ENCODE data around the gene SLC4A3.
A peak's percentile ranks its signal among the peaks of the same experiment; 100 is the strongest.
"Not testable (repeated sequence)": the region's sequence is repeated elsewhere in the genome, so short reads cannot be mapped to it uniquely, and the experiment has no call there.

Gene SLC4A3

DNA sequence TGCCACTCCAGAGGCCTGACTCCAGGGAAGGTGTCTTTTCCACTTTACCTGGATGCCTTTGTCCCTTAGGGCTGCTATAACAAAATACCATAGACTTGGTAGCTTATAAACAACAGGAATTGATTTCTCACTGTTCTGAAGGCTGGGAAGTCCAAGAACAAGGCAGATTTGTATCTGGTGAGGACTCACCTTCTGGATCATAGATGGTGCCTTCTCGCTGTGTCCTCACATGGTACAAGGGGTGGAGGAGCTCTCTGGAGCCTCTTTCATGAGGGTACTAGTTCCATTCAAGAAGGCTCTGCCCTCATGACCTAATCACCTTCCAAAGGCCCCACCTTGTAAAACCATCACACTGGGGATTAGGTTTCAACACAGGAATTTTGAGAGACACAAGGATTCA lies 52.1 kb downstream of the SLC4A3 start:
- DNase-seq: no peak
- H3K27ac Mint-ChIP-seq: no peak overlapping the region
- H3K27me3 Mint-ChIP-seq: peaks cover 27% of the 10 kb centered on the region
- H3K36me3 Mint-ChIP-seq: no peaks in the 10 kb centered on the region
- H3K4me1 Mint-ChIP-seq: no peaks in the 10 kb centered on the region
- no peak overlapping the region for H3K4me3 Mint-ChIP-seq
- H3K9me3 Mint-ChIP-seq: no peaks in the 10 kb centered on the region
- CTCF ChIA-PET: interaction anchor here (0.8 to 1.4 kb wide), 3 partner anchors 10 to 149 kb away, joined by 3 to 6 read pairs (median 3); no protein-coding TSS in a partner anchor

DNA sequence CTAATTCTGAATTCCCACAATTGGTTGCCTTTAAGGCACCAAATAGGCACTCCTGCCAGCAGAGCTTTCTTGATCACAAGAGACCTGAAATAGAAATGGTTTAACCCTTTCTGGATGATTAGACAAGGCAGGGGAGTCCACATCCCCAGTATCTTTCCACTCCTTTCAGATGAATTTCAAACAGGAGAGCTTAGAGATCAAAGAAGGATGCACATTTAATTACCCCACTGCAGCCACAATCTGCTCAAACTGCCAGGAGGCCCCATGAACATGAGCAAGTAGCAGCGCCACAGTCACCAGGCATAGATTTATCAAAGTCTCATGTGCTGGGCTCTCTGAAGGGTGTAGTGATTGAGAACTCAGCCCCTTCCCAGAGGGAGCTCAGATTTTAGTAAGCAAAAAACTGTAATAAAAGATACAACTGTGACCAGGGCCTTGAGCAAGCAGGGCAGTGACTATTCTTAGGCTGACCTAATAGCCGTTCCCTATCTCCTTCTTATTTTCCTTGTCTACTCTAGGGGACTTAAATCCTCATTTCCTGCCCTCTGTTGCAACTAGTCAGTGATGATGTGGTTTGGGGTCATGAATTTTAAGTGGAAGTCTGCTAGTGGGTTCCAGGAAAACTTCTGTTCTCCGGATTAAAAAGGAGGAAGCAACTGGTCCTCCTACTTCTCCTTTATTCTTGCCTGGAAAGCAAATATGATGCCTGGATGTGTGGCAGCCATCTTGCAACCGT lies 53.7 kb downstream of the SLC4A3 start:
- Mint-ChIP-seq H3K9me3 (no peaks in the 10 kb centered on the region), H3K4me1 (peaks cover 10% of the 10 kb centered on the region), H3K27ac (no peak overlapping the region), H3K4me3 (no peak overlapping the region), H3K36me3 (no peaks in the 10 kb centered on the region), H3K27me3 (peaks cover 27% of the 10 kb centered on the region)
- DNase-seq: no peak
- CTCF ChIA-PET: interaction anchor here (1.4 kb wide), 1 partner anchor 8 kb away, joined by 3 read pairs; no protein-coding TSS in a partner anchor

DNA sequence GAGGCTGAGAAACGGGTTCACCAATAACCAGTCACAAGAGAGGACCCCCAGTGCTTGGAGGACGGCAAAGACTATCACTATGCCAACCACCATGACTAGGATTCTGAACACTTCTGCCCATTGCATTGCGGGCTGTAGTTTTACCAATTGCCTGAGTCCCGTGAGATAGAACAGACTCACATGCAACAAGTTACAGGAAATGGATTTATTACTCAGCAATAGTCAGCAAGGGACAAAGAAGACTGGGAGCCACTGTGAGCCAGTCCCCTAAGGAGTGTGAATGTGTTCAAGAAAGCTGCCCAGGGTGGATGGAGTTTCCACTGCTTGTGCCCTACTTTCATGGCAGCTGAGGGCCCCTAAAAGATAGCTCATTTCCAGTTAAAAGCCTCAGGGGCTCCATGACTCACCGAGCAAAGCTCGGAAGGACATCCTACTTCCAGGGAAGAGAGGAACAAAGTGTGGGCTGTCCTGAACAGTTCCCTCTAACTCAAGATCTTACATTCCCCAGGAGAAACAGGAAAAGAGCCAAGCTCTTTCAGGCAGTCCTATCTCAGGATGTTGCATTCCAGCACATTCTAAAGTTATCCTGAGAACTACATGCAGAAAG lies 54.4 kb downstream of the SLC4A3 start:
- CTCF ChIA-PET: interaction anchor here (1.4 kb wide), 1 partner anchor 7 kb away, joined by 3 read pairs; no protein-coding TSS in a partner anchor
- no peak overlapping the region for H3K27ac Mint-ChIP-seq
- H3K4me3 Mint-ChIP-seq: no peak overlapping the region
- DNase-seq: no peak
- no peaks in the 10 kb centered on the region for H3K9me3 Mint-ChIP-seq
- H3K27me3 Mint-ChIP-seq: peaks cover 32% of the 10 kb centered on the region
- no peaks in the 10 kb centered on the region for H3K36me3 Mint-ChIP-seq
- H3K4me1 Mint-ChIP-seq: peaks cover 12% of the 10 kb centered on the region

GRCh38 chr2:219683474-219683873 lies 56.0 kb downstream of the SLC4A3 start:
- DNase-seq, H3K9me3 Mint-ChIP-seq, H3K4me3 Mint-ChIP-seq, H3K36me3 Mint-ChIP-seq, H3K27ac Mint-ChIP-seq: not testable (repeated sequence)
- peaks cover 12% of the 10 kb centered on the region for H3K4me1 Mint-ChIP-seq
- CTCF ChIA-PET: interaction anchor here (1.9 kb wide), 1 partner anchor 40 kb away, joined by 6 read pairs; no protein-coding TSS in a partner anchor
- H3K27me3 Mint-ChIP-seq: peaks cover 36% of the 10 kb centered on the region

DNA sequence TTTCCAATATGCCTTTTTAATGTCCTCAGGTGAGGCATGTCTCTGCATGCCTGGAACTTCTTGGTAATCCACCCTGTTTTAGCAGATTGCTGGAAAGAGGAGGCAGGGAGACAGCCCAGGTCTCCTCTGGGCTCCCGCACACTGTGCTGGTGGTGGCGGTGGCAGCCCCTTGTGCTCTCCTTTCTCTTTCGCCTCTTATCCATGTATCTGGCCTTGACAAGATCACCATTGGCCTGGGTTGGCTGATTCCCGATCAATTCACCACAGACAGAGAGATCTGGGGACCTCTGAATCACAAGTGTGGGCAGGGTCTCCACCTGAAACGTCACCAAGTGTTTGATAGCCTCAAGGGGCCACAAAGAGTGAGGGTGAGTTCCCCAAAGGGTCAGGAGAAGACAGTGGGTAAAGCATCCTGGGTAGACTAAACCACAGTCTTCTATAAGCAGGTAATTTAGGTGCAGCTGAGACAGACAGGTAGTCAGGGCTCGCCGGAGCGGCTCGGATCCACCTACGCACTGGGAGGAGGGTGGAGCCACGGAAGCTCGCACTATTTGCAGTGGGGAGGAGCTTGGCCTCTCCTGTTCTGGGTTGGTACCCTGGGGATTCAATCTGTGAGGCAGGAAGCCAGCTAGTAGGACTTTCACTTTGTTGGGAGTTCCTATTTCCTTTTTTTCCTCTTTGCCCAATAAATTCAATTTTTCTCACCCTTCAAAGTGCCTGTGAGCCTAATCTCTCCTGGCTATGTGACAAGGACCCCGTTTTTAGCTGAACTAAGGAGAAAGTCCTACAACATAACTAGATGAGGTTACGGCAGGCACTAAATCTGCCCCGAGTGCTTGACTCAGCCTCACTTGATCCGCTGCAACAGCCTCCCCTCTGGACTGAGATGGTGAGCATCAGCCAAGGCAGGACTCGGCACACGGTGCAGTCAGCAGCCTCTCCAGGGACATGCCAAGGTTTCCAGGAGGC lies 57.6 kb downstream of the SLC4A3 start:
- no peaks in the 10 kb centered on the region for H3K36me3 Mint-ChIP-seq
- CTCF ChIA-PET: interaction anchor here (0.7 kb wide), 1 partner anchor 144 kb away, joined by 3 read pairs; no protein-coding TSS in a partner anchor
- H3K27ac Mint-ChIP-seq: no peak overlapping the region
- no peaks in the 10 kb centered on the region for H3K9me3 Mint-ChIP-seq
- peaks cover 37% of the 10 kb centered on the region for H3K27me3 Mint-ChIP-seq
- H3K4me1 Mint-ChIP-seq: peaks cover 12% of the 10 kb centered on the region
- peak; percentile 53 for DNase-seq
- H3K4me3 Mint-ChIP-seq: peak overlapping the region; percentile 60

DNA sequence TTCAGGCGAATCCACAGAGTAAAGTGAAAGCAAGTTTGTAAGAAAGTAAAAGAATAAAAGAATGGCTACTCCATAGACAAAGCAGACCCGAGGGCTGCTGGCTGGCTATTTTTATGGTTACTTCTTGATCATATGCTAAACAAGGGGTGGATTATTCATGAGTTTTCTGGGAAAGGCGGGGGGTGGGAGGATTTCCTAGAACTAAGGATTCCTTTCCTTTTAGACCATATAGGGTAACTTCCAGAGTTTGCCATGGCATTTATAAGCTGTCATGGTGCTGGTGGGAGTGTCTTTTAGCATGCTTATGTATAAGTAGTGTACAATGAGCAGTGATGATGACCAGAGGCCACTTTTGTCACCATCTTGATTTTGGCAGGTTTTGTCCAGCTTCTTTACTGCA lies 59.8 kb downstream of the SLC4A3 start:
- no peak overlapping the region for H3K4me3 Mint-ChIP-seq
- peaks cover 28% of the 10 kb centered on the region for H3K27me3 Mint-ChIP-seq
- H3K4me1 Mint-ChIP-seq: peaks cover 12% of the 10 kb centered on the region
- H3K27ac Mint-ChIP-seq: no peak overlapping the region
- H3K9me3 Mint-ChIP-seq: no peaks in the 10 kb centered on the region
- CTCF ChIA-PET: interaction anchor here (0.6 to 3.3 kb wide), 2 partner anchors 72 to 147 kb away, joined by 3 to 30 read pairs; no protein-coding TSS in a partner anchor
- no peaks in the 10 kb centered on the region for H3K36me3 Mint-ChIP-seq
- DNase-seq: no peak

GRCh38 chr2:219687882-219688559 lies 60.6 kb downstream of the SLC4A3 start:
- no peaks in the 10 kb centered on the region for H3K9me3 Mint-ChIP-seq
- DNase-seq: no peak
- no peaks in the 10 kb centered on the region for H3K36me3 Mint-ChIP-seq
- peaks cover 12% of the 10 kb centered on the region for H3K4me1 Mint-ChIP-seq
- H3K4me3 Mint-ChIP-seq: no peak overlapping the region
- H3K27me3 Mint-ChIP-seq: peaks cover 24% of the 10 kb centered on the region
- CTCF ChIA-PET: interaction anchor here (1.9 to 3.3 kb wide), 2 partner anchors 11 to 147 kb away, joined by 6 to 30 read pairs; no protein-coding TSS in a partner anchor
- H3K27ac Mint-ChIP-seq: no peak overlapping the region

DNA sequence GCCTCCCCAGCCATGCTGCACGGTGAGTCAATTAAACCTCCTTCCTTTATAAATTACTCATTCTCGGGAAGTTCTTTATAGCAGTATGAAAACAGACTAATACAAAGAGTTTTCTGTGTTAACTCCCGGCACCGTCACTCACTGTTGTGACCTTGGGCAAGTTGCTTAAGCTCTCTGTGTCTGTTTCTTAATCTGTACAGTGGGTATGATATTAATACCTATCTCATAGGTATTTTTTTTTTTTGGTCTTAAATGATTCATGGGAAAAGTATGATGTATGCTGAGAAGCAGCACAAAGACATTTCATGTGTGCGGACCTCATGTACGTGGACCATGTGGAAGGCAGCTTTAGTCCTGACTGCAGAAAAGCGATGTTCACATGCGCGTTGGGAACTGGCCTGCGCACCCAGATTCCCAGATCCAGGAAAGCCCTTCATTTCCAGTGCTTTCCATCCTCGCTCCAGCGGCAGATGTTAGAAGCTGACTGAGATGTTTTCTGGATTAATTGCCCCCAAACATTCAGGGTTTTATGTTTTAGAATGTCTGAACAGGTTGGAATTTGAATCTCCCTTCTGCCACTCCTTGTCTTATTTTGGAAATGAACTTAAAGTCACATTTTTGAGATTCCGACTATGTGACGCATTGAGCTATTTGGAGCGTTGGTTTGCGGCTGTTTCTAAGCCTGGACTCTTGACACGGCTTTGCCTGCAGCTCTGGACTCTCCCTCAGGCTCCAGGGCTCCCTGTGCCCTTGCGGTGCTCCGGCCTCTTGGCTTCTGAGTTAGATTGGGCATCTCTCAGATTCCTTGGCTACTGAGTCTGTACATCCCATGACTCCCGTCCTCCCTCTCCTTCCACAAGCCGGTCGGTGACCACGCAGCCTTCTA lies 61.4 kb downstream of the SLC4A3 start:
- CTCF ChIA-PET: interaction anchor here (0.6 to 3.3 kb wide), 16 partner anchors 8 to 179 kb away, joined by 3 to 30 read pairs (median 4); partner anchors contain the start of genes CHPF and TMEM198
- Mint-ChIP-seq H3K27me3 (peaks cover 29% of the 10 kb centered on the region), H3K4me1 (peaks cover 12% of the 10 kb centered on the region), H3K27ac (no peak overlapping the region), H3K9me3 (no peaks in the 10 kb centered on the region), H3K36me3 (no peaks in the 10 kb centered on the region), H3K4me3 (no peak overlapping the region)
- no peak for DNase-seq

GRCh38 chr2:219689676-219690628 lies 62.5 kb downstream of the SLC4A3 start:
- peak; percentile 55 for DNase-seq

GRCh38 chr2:219691571-219691970 lies 64.1 kb downstream of the SLC4A3 start:
- H3K4me1 Mint-ChIP-seq: no peaks in the 10 kb centered on the region
- no peak overlapping the region for H3K27ac Mint-ChIP-seq
- no peak for DNase-seq
- CTCF ChIA-PET: interaction anchor here (0.7 to 2.6 kb wide), 3 partner anchors 10 to 215 kb away, joined by 3 to 13 read pairs (median 6); no protein-coding TSS in a partner anchor
- no peaks in the 10 kb centered on the region for H3K36me3 Mint-ChIP-seq
- H3K27me3 Mint-ChIP-seq: peaks cover 18% of the 10 kb centered on the region
- no peak overlapping the region for H3K4me3 Mint-ChIP-seq
- no peaks in the 10 kb centered on the region for H3K9me3 Mint-ChIP-seq

More at GRCh38 chr2:219689676-219690628, 62.5 kb downstream of the SLC4A3 start:
- Mint-ChIP-seq H3K9me3 (no peaks in the 10 kb centered on the region), H3K27ac (no peak overlapping the region), H3K4me3 (no peak overlapping the region), H3K27me3 (peaks cover 22% of the 10 kb centered on the region), H3K36me3 (no peaks in the 10 kb centered on the region), H3K4me1 (peaks cover 9% of the 10 kb centered on the region)
- CTCF ChIA-PET: interaction anchor here (0.6 to 3.3 kb wide), 19 partner anchors 9 to 180 kb away, joined by 3 to 30 read pairs (median 3); partner anchors contain the start of genes CHPF and TMEM198
